ENCODE data around the gene BEAN1.
A peak's percentile ranks its signal among the peaks of the same experiment; 100 is the strongest.

The BEAN1 gene

GRCh38 chr16:66471716-66472393 lies 44.8 kb downstream of the BEAN1 start:
- no peak for DNase-seq

DNA sequence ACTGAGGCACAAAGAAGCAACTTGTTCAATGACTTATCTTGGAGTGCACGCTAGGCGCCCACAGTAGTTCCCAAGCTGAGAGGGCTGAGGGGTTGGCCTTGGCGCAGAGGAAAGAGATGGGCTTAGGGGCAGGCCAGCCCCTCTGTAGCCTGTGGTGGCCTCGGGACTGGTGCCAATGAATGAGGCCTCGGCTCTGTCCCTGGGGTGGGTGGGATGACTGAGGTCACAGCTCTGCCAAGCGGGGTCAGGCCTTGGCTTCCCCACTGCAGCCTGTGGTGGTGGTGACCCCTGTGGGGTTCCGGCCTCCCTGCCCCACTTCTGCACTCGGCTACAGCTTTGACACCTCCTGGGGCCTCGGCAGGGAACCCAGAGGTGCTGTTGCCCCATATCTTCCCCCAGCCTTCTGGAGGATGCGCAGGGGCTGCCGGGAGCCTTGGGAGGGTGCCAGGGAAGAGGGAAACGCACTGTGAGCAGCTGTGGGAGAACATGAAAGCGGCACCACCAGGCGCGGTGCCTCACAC lies 46.0 kb downstream of the BEAN1 start:
- DNase-seq = no peak

- DNase-seq = no peak
Measured at GRCh38 chr16:66473654-66474519, 46.8 kb downstream of the BEAN1 start.

DNA sequence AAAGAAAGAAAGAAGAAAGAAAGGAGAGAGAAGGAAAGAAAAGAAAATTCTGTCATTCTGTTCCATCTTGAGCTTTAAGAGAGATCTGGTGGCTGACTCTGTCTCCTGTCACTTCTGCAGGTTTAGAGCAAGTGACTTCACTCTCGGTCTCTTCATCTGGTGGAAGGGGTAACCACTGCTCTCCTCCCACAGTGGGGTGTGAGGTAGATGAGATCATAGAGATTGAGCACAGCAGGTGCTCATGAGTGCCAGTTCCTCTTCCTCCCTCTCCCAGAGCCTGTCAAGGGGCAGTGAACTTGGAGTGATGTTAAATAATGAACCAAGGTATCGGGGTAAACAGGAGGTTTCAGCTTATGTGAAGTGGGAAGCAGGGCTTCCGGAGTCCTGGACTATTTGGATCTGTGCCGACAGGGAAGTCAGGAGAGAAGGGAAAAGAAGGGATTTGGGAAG lies 47.7 kb downstream of the BEAN1 start:
- peak; percentile 70 for DNase-seq

DNA sequence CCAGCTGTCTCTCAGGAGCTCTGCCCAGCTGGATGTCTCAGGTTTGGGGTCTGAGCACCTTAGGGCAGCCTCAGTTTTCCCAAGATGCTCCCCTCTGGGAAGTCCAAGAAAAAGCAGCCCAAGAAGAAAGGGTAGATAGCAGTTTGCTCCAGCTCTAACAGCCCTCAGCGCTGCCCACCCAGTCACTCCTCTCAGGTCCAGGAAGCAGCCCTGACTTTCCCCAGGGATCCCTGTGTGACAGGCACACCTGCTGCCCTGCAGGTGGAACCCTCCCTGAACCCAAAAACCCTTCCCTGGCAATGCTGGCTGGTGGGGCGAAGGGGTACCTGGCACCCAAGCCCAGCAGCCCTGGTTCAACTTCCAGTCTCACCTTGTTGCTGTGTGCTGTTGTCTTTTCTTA lies 48.1 kb downstream of the BEAN1 start:
- DNase-seq = no peak

- peak; percentile 32 to 51 for DNase-seq
Measured at GRCh38 chr16:66476328-66477027, 49.4 kb downstream of the BEAN1 start.

DNA sequence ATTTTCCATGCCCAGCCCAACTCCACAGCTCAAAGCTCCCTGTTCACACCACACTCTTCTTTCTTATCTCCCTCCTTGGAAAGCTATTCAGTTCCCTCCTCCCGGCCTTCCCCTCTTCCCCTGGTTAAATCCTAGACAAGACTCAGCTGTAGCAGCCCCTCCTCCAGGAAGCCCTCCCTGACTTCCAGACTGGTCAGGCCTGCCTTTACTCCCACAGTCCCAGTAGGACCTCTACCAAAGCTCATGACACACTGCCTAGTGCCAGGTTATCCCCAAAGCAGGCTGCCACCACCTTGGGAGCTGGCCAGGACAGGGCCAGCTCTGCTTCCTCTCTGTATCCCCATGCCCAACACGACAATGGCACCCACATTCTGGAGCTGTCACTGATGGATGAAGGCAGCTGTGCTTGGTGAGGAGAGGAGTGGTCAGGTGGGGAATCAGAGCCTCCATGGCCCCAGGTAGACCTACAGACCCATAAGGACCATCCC lies 50.0 kb downstream of the BEAN1 start:
- DNase-seq = peak in 1 of 2 donors; percentile 8

- DNase-seq = peak; percentile 82 to 85
Measured at GRCh38 chr16:66478733-66479511, 51.8 kb downstream of the BEAN1 start.

DNA sequence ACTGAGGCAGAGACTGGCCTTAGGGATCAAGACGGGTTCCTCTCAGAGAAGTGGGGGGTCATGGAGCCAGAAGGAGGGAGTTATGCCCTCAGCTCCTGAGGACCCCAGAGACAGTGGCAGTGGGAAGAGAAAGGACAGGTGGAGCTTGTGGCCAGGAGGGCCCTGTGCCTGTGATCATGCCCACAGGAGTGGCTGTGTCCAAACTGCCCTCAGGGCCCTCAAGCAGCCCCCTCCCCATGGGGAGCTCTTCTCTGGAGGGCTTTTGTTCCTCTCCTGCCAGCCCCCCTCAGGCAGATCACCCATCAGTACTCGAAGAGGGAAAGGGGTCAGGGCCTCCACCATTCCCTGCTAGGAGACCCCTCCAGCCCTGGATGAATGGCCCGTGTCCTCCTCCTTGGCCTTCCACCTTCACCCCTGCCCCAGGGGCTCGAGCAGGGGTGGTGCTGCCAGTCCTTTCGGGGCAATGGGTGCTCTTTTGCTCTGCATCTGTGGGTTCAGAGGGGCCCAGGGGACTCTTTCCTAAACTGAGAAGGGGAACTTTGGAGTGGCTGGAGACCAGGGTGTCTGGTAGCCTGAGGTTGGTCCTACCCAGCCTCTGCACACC lies 52.7 kb downstream of the BEAN1 start:
- DNase-seq = peak in 1 of 2 donors; percentile 3

DNA sequence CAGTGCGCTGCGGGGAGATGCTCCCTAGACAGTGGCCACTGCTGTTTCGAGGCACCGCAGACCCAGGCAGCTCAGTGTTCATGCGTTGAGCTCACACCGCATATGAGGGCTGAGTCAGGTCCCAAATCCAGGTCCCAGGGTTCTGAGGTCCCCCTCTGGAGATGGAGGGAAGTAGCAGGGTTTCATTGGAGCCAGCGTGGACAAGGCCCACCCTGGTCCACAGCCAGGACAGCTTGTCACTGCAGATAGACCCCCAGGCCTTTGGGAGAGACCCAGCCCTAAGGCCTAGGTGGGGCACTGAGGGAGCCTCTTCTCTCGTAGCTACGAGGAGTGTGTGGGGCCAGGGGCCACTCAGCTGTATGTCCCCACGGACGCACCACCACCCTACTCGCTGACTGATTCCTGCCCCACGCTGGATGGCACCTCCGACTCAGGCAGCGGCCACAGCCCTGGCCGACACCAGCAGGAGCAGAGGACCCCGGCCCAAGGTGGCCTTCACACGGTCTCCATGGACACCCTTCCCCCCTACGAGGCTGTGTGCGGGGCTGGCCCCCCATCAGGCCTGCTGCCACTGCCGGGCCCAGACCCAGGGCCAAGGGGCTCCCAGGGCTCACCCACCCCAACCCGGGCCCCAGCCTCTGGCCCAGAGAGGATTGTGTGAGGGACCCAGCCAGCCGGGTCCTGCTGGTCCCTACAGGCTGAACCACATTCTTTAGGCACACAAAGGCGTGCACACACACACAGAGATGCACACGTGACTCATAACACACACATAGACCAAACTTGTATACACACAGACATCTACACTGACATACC lies 53.4 kb downstream of the BEAN1 start:
- peak in 1 of 2 donors; percentile 8 for DNase-seq

DNA sequence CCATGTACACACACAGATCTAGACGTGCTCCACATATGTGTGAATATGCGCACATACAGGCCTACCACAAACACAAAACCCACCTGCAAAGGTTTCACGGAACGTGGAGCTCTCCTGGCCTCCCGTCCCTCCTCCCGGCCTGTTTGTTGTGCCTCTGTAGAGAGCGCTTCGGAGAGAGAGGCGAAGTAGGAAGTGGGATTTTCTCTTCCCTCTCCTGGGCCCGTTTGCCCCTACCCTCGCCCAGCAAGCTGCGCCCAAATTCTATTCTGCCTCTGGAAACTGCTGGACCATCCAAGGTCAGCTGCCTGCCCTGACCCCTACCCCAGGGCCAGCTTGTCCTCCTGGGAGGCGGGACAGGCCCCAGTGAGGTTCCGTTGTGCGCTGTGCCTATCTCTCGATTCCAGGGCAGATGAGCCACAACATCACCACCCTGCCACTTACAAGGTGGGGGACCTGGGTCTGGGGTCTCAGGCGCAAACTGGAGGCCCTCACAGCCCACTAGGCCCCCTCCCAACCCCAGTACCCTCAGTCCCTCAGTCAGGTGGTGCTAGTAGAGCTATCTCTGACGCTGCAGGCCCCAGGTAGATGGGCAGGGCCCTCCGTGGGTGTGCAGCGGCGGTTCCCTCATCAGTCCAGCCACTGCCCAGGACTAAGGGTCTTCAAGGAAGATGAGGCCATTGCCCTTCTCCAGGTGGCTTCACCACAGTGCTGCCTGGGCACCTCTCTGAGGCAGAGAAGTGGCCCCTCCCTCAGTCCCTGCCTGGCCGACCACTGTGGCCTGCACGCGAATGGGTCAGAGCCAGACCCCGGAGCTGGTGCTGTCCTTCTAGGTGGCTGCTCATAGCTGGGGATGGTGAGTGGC lies 54.2 kb downstream of the BEAN1 start:
- peak in 1 of 2 donors; percentile 10 for DNase-seq

GRCh38 chr16:66481943-66482390 lies 54.9 kb downstream of the BEAN1 start:
- DNase-seq = peak in 1 of 2 donors; percentile 4

GRCh38 chr16:66483689-66484452 lies 56.8 kb downstream of the BEAN1 start:
- DNase-seq = peak; percentile 76 to 77

GRCh38 chr16:66484453-66485213 lies 57.5 kb downstream of the BEAN1 start:
- DNase-seq = no peak

DNA sequence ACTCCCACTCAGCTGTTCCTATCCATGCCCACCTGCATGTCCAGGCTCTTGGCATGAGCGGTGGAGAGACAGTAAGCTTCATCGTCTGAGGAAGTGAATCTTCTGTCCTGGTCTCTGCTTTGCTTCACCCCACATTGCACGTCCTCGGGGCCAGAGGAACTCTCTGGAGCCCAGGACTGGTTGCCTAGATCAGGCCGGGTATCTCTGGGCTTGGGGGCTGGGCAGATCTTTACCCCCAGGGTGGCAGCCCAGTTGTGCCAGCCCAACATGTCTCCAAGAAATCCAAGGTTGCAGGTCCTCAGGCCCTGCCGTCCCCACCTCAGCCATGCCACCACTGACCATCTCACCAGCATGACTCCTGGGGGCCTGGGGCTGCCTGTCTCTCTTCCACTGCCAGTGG lies 58.3 kb downstream of the BEAN1 start:
- DNase-seq = no peak

DNA sequence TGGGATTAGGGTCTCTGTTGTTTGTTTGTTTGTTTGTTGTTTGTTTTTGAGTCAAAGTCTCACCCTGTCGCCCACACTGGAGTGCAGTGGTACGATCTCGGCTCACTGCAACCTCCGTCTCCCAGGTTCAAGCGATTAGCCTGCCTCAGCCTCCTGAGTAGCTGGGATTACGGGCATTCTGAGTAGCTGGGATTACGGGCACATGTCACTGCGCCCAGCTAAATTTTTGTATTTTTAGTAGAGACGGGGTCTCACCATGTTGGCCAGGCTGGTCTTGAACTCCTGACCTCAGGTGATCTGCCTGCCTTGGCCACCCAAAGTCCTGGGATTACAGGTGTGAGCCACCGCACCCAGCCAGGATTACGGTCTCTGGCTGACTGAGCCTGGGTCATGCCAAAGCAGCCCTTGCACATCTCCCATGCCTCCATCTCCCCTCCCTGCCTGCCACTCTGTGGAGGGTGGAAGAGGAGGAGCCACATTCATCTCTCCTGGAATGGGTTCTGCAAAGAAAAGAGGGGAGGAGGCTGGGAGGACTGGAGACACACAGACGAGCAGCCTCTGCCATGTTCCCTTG lies 59.2 kb downstream of the BEAN1 start:
- no peak for DNase-seq

DNA sequence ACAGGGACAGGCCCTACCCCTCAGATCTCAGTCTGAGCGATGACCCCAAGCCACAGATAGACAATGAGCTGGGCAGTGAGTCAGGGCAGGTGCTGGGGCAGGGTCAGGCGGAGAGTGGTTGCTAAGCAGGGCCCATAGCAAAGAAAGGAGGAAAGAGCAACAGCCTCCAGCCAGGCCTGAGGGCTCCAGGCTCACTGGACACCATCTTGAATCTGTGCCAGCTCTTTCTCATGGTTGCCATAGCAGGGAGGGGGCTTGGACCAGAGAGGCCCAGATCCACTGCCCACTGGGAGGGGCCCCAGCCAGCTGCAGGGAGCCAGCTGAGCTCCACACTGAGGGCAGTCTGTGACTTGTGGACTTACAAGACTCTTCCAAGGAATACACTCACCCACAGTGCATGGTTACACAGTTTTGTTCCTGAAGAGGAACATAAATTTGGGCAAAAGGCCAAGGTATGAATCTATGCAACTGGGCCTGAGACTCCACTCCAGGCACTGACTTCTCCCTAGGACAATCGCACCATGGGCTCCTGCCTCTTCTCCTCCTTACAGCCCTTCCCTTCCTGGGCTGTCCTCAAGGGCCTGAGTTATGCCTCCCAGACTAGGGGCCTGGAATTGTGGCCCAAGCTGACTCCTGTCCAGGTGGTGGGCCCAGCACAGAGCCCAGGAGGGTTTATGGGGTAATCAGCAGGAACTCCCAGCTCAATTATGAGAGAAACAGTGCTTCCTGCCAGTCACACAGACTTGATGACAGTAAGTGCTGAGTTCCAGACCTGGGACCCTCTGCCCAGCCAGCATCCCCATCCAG lies 59.9 kb downstream of the BEAN1 start:
- DNase-seq = peak in 1 of 2 donors; percentile 42

Measured in CD4-positive, alpha-beta T cell treated with Interleukin-4 for 1 hour (primary cell).